Stimulated activated CD4-positive, alpha-beta T cell treated with anti-CD3 and anti-CD28 coated beads, Interleukin-4, amount 100 ng/mL, for 48 hours (primary cell): ENCODE data around the gene RIBC2.
"Not testable (repeated sequence)": the region's sequence is repeated elsewhere in the genome, so short reads cannot be mapped to it uniquely, and the experiment has no call there.

ENCODE experiments used
- DNase-seq, 2 donors: peaks; one replicate each; pipeline ENCODE4 v3.0.0-alpha.2; 2020; ENCODE audit warnings: low read depth in 2 of 2

Gene RIBC2, protein sequence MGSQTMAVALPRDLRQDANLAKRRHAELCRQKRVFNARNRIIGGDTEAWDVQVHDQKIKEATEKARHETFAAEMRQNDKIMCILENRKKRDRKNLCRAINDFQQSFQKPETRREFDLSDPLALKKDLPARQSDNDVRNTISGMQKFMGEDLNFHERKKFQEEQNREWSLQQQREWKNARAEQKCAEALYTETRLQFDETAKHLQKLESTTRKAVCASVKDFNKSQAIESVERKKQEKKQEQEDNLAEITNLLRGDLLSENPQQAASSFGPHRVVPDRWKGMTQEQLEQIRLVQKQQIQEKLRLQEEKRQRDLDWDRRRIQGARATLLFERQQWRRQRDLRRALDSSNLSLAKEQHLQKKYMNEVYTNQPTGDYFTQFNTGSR

GRCh38 chr22:45413368-45414211, at the start of gene RIBC2, which contains the start of gene SMC1B:
Gene RIBC2, plus strand, starts transcription at chr22:45413693. Its CDS starts 194 bp downstream, at chr22:45413887.
Gene SMC1B, minus strand, starts transcription at chr22:45413599. Its CDS starts 32 bp downstream, at chr22:45413567.
- peak; percentile 83 to 85 for DNase-seq

GRCh38 chr22:45366713-45367112, 46.8 kb upstream of the RIBC2 start:
- DNase-seq = no peak

DNA sequence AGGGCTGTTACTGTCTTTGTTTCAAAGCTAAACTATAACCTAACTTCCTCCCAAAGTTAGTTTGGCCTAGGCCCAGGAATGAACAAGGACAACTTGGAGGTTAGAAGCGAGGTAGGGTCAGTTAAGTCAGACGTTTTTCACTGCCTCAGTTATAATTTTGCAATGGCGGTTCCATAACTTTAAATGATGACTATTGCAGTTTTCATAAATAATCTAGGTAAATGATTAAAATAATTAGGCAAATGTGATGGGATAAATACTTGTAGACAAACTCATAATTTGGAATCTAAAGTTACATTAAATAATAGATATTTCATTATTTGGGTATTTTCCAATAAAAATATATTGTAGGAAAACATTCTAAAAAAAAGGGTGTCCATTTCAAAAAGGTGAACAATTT, 39.9 kb upstream of the RIBC2 start:
- not testable (repeated sequence) for DNase-seq

DNA sequence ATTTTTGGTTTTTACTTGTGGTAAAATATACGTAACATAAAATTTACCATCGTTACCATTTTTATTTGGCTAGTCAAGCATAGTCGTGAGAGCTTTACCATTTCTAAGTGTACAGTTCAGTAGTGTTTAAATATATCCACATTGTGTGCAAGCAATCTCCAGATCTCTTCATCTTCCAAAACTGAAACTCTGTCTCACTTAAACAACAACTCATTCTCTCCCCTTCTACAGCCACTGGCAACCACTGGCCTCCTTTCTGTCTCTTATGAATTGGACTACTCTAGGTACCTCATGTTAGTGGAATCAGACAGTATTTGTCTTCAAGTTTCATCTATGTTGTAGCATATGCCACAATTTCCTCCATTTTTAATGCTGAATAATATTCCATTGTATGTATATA, 37.5 kb upstream of the RIBC2 start:
- DNase-seq = no peak

GRCh38 chr22:45376703-45377102, 36.8 kb upstream of the RIBC2 start:
- no peak for DNase-seq

- no peak for DNase-seq
These were observed 32.1 kb upstream of the RIBC2 start for GRCh38 chr22:45381348-45381747.

DNA sequence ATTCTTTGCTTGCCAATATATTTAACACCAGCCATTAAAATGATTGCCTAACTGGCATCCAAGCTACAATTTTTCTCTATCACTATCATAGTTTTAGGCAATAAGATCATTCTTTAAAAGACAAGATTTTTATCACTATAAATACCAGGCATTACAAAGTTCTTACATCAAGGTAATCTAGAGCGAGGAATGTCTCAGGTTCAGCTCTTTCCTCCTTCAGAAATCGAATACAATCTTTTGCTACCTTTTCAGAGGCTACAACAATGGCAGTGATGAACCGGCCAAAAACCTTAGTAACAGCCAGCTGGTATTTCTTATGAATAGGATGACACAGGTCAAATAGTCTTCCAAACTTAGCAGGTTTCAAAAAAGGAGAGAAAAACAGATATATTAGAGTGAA, 23.9 kb upstream of the RIBC2 start:
- no peak for DNase-seq

- no peak for DNase-seq
These were observed 15.7 kb upstream of the RIBC2 start for GRCh38 chr22:45397806-45398205.

DNA sequence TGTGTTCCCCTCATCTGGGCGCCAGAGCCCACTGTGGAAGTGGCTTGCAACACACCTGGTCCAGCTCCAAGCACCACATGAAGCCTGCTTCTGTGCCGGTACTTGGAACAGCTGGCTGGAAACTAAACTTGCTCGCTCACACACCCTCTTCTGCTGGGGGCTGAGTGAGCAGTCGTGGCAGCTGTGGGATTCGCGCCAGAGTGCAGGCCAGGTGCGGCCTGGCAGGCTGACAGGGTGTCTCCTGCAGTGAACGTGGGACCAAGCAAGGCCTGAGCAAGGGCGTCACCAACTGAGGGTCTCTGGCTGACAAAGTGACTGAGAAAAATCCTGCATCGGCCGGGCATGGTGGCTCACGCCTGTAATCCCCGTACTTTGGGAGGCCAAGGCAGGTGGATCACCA, 15.3 kb upstream of the RIBC2 start:
- DNase-seq = no peak

GRCh38 chr22:45399712-45400445, 13.6 kb upstream of the RIBC2 start:
- DNase-seq = no peak

- no peak for DNase-seq
These were observed 11.0 kb upstream of the RIBC2 start for GRCh38 chr22:45402466-45402985.

- no peak for DNase-seq
These were observed 5.7 kb upstream of the RIBC2 start for GRCh38 chr22:45407793-45408192.

DNA sequence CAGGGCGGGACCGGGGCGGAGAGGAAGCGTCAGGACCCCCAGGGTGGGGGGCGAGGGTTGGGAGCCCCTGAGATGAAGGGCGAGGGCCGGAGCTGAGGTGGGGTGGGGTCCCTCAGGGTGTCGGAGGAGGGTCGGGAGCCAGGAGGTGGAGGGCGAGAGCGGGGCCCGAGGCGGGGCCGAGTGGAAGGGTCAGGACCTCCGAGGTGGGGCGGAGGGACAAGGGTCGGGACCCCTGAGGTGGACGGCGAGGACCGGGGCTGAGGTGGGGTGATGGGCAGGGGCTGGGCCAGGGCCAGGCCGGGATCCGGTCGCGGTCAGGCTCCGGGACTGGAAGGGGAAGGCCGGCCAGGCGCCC, 503 bp upstream of the RIBC2 start:
- no peak for DNase-seq

DNA sequence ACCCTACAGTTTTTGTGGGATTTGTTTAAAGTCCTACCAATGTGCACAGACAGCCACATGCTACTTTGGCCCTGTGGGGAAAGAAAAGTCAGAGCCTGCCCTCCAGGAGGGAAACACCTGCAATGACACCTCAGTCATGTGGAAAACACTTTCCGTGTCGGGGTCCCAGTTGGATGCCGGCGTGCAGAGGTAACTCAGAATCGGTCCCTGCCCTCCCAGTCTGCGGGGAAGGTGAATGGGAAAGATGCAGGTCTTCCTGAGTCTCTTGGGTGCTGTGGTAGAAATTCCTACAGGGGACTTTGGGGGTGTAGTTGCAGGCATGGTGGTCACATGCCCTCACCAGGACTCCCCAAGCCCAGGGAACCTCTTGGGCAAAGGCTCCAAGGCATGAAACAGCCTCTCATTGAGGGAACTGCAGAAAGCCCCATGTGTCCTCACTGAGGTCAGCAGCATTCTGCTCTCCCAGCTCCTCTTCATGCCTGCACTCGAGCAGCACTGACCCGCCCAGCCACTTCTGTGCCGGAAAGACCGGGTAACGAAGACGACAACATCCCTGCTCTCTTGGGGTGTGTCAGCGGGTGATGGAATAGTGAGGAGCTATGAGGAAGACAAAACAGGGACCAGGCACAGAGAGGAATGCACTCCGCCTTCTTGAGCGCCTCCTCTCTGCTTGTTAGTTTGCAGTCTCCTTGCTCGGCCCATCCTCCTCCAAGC, 4.7 kb downstream of the RIBC2 start:
- no peak for DNase-seq

- no peak for DNase-seq
These were observed 5.3 kb downstream of the RIBC2 start for GRCh38 chr22:45418770-45419138.

GRCh38 chr22:45420011-45420410, 6.5 kb downstream of the RIBC2 start:
- DNase-seq = no peak

- no peak for DNase-seq
These were observed 7.0 kb downstream of the RIBC2 start for GRCh38 chr22:45420539-45420938.

GRCh38 chr22:45421349-45422055, 8.0 kb downstream of the RIBC2 start:
- no peak for DNase-seq

- no peak for DNase-seq
These were observed 8.9 kb downstream of the RIBC2 start for GRCh38 chr22:45422237-45422983.

- DNase-seq = no peak
These were observed 10.0 kb downstream of the RIBC2 start for GRCh38 chr22:45423524-45423923.
